HG03196 (cell line): Measurements from ENCODE around the gene PSMC5.

Experiments used
- ATAC-seq: cut with Tn5 transposase; IDR thresholded peaks from one replicate; pipeline ENCODE4 v1.9.1; 2021; ENCODE audit not compliant: unreplicated experiment

PSMC5 gene

GRCh38 chr17:63820963-63821561 lies 6.2 kb upstream of the PSMC5 start:
- no peak for ATAC-seq

- ATAC-seq = no peak
Measured at GRCh38 chr17:63821804-63822203, 5.4 kb upstream of the PSMC5 start.

GRCh38 chr17:63822537-63822936 lies 4.7 kb upstream of the PSMC5 start:
- ATAC-seq = no peak

GRCh38 chr17:63823659-63824331 lies 3.4 kb upstream of the PSMC5 start:
- no peak for ATAC-seq

- no peak for ATAC-seq
Measured at GRCh38 chr17:63824362-63824761, 2.9 kb upstream of the PSMC5 start.

- no peak for ATAC-seq
Measured at GRCh38 chr17:63826468-63827001, 696 bp upstream of the PSMC5 start.

DNA sequence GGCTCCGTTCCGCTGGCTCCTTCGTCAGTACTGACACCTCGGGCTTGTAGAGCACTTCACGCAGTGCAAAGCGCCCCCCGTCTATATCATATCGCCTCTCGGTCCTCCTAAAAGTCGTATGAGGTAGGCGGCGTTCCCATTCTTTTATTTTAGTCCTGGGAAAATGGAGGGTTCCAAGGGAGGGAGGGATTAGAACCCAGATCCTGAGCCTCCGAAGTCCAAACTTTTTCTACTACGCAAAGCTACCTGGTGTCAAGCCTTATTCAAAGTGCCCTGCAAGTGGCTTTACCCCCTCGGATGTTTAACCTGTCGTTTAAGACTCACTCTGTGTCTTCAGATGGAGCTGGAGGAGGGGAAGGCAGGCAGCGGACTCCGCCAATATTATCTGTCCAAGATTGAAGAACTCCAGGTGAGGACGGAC lies 580 bp downstream of the PSMC5 start:
- ATAC-seq = no peak

DNA sequence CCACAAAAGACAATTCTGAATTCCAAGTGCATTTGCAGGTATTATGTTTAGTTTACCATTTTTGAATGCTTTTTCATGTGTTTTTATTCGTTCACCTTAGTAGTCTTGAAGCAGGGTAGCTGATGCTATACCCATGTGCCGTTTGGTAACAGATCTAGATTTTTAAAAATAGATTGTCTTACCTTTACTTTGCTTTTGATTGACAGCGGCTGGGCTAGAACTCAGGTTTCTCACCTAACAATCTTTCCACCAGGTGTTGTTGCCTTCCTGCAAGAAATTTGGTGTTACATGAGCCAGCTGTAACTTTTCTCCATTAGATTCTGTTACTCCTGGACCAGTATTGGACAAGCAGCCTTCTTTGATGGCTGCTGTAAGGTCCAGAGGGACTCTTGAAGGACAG lies 1.7 kb downstream of the PSMC5 start:
- no peak for ATAC-seq

DNA sequence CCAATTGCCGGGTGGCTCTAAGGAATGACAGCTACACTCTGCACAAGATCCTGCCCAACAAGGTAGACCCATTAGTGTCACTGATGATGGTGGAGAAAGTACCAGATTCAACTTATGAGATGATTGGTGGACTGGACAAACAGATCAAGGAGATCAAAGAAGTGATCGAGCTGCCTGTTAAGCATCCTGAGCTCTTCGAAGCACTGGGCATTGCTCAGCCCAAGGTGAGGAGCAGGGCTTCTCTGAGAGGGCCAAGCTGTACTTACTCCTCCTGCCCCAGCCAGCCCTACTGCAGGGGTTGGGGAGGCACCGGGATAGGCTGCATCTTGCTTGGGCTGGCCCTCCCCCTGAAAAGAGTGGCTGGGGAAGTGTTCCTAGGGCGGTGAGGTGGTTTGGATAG lies 3.0 kb downstream of the PSMC5 start:
- no peak for ATAC-seq

DNA sequence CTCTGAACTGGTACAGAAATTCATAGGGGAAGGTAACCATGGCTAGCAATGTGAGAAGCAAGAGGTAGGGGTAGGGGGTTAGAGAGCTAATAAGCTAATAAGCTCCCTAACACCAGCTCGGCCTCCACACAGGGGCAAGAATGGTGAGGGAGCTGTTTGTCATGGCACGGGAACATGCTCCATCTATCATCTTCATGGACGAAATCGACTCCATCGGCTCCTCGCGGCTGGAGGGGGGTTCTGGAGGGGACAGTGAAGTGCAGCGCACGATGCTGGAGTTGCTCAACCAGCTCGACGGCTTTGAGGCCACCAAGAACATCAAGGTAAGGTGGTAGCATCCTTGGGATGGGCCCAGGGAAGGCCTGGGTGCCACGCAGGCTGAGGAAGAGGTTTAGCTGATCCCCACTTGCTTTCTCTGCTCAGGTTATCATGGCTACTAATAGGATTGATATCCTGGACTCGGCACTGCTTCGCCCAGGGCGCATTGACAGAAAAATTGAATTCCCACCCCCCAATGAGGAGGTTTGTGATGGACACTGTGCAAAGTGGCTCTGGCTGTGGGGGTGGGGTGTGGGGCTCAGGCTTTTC lies 3.8 kb downstream of the PSMC5 start:
- no peak for ATAC-seq

DNA sequence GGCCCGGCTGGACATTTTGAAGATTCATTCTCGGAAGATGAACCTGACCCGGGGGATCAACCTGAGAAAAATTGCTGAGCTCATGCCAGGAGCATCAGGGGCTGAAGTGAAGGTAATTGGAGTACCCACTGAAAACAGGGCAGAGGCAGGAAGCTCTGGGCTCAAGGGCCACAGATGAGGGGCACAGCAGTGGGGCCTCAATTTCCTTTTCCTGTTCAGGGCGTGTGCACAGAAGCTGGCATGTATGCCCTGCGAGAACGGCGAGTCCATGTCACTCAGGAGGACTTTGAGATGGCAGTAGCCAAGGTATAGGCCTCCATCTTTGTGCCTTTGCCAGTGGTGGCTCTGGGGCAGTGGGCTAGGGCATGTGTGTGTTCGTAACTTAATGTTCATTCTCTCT lies 4.3 kb downstream of the PSMC5 start:
- no peak for ATAC-seq

DNA sequence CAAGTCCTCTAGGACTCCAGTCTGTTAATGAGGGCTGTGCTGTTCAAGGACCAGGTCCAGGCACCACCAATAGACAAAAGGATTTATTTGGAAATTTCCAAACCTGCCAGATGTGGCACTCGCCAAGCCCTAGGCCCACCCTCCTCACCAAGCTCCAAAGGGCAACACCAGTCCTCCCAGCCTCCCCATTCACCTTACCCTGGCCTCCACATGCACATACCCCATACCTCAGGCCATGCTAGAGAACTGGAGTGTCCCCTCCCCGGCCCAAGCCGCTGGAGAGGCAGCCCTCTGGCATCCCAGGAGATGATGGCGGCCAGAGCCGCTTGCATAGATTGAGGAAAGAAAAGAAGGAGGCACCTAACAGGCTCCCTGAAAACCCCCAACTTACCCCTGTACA lies 4.8 kb downstream of the PSMC5 start:
- ATAC-seq = no peak

GRCh38 chr17:63832455-63832854 lies 5.2 kb downstream of the PSMC5 start:
- no peak for ATAC-seq

GRCh38 chr17:63833026-63833740 lies 6.0 kb downstream of the PSMC5 start:
- ATAC-seq = no peak

DNA sequence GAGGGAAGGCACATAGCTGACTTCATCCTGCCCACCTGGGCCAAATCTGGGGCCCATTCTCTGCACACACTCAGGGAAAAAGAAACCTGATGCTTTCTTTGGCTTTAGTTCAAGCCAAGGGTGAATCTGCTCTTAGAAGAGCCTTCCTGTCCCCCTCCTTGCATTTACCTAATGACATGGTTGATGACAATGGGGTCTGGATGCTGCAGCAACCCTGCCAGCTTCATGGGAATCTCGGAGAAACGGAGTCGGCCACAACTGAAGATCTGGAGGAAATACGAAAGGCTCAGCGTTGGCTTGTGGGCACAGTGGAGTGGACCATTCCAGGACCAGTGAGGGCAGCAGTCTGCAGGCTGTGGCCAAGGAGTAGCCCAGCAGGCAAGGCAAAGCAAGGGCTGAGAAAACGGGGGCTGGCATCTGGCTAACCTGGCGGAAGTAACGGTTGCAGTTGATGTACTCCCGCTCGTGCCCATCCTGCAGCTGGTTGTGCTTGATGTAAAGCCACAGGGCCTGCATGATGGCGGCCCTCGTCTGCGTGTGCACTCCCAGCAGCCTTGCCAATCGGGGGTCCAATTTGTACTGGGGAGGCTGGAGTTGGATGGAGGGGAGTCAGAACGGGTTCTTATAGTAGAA lies 6.6 kb downstream of the PSMC5 start:
- ATAC-seq = no peak

- peak; percentile 49 for ATAC-seq
Measured at GRCh38 chr17:63834431-63835166, 7.4 kb downstream of the PSMC5 start.

- ATAC-seq = no peak
Measured at GRCh38 chr17:63835167-63835720, 8.0 kb downstream of the PSMC5 start.

DNA sequence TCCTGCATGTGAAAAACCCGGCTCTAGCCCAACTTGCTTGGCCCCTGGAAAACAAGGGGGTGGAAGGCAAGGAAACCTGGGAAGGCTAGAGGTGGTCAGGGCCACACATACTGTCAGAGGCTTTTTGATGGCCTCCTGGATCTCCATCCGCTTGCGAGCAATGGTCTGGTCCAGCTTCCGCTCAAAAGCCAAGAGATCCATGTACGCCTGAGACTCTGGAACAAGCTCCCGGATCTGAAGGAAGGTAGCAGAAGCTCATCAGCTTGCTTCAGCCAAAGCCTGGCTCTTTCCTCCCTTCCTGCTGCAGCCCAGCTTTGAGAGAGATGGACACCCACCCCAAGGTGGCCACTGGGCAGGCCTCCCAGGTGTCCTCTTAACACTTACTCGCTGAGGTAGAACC lies 9.6 kb downstream of the PSMC5 start:
- no peak for ATAC-seq

- ATAC-seq = no peak
Measured at GRCh38 chr17:63837480-63837879, 10.2 kb downstream of the PSMC5 start.

GRCh38 chr17:63837962-63838600 lies 10.8 kb downstream of the PSMC5 start:
- no peak for ATAC-seq
